SK-N-SH (cell line): Measurements from ENCODE around the gene NCKAP5L.

ENCODE experiments used
- CTCF ChIP-seq: fragments of 200-600 bp; sonication (generic); IDR thresholded peaks from 2 replicates; pipeline ENCODE4 v1.6.1; 2017; ENCODE audit warnings: antibody characterized with exemption, mild to moderate bottlenecking, moderate library complexity
- FOSL2 ChIP-seq: IDR thresholded peaks from 2 replicates; pipeline ENCODE4 v1.4.0; 2012; ENCODE audit warnings: low read depth, mild to moderate bottlenecking, moderate library complexity, borderline replicate concordance
- FOXM1 ChIP-seq: IDR thresholded peaks from 2 replicates; pipeline ENCODE4 v1.4.0; 2012; ENCODE audit warnings: low read depth, mild to moderate bottlenecking
- GATA2 ChIP-seq: sonication (generic); formaldehyde crosslinking; IDR thresholded peaks from 2 replicates; pipeline ENCODE4 v1.5.0; 2020; ENCODE audit warnings: mild to moderate bottlenecking, missing genetic modification reagents
- MAX ChIP-seq: IDR thresholded peaks from 2 replicates; pipeline ENCODE4 v1.4.0; 2012; ENCODE audit warnings: low read depth
- MXI1 ChIP-seq: IDR thresholded peaks from 2 replicates; pipeline ENCODE4 v1.6.1; 2012; ENCODE audit warnings: mild to moderate bottlenecking, low read depth, low read length, improper control_type of control experiment
- POLR2AphosphoS5 ChIP-seq: IDR thresholded peaks from 2 replicates; pipeline ENCODE4 v1.6.1; 2012; ENCODE audit warnings: low read depth, low read length
- RAD21 ChIP-seq: IDR thresholded peaks from 2 replicates; pipeline ENCODE4 v1.6.1; 2012; ENCODE audit warnings: mild to moderate bottlenecking, low read length
- RCOR1 ChIP-seq: fragments of 150-350 bp; IDR thresholded peaks from 2 replicates; pipeline ENCODE4 v1.6.1; 2017; ENCODE audit warnings: antibody characterized with exemption, low read length
- REST ChIP-seq: IDR thresholded peaks from 2 replicates; pipeline ENCODE4 v1.6.1; 2012; ENCODE audit warnings: mild to moderate bottlenecking, low read depth, low read length, moderate library complexity
- RXRA ChIP-seq: IDR thresholded peaks from 2 replicates; pipeline ENCODE4 v1.4.0; 2012; ENCODE audit warnings: low read depth, mild to moderate bottlenecking, borderline replicate concordance
- SMC3 ChIP-seq: IDR thresholded peaks from 2 replicates; pipeline ENCODE4 v1.6.1; 2012; ENCODE audit warnings: low read depth, low read length, improper control_type of control experiment
- USF2 ChIP-seq: fragments of 150-350 bp; IDR thresholded peaks from 2 replicates; pipeline ENCODE4 v1.6.1; 2017; ENCODE audit warnings: antibody characterized with exemption, low read length, low read depth, borderline replicate concordance

DNA sequence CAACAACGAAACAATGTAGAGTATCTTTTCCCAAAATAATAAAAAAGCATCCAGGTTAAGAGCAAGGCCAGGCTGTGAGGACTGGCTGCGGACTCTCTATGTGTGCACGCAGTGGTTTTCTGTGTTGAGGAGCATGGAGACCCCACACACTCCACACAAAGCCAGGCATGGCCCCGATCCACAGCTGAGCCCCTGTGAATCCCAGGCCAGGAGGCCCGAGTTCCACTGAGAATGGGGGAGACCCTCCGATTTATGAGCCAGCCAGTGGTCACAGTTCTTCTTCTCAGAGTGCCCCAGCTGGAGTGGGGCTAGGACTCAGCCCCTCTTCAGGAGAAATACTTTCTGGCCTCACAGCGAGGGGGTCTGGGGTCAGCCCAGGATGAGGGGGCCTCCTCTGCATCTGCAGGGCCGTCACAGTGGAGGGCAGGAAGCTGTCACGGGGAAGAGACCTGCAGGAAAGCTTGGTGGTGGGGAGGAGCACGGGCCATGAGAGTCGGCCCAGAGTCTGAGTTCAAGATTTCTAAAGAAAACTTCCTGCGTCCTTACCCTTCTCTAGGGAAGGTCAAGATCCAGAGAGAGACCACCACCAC, 20.1 kb downstream of the NCKAP5L start:
- TF ChIP-seq CTCF = no peak
- TF ChIP-seq GATA2 (CRISPR knock-in tag) = no peak
- TF ChIP-seq RCOR1 = no peak
- no peak for TF ChIP-seq MXI1
- TF ChIP-seq POLR2AphosphoS5 = no peak
- TF ChIP-seq FOXM1 = no peak
- no peak for TF ChIP-seq RAD21
- TF ChIP-seq REST = no peak
- no peak for TF ChIP-seq RXRA
- TF ChIP-seq SMC3 = no peak
- TF ChIP-seq USF2 = no peak
- TF ChIP-seq MAX = no peak
- TF ChIP-seq FOSL2 = no peak
